OCI-LY7 (cell line): ENCODE results near the gene CNN2. TPM values are rescaled to one million over a fixed set of nuclear protein-coding genes. Genes with fewer than 3 reads are reported as not detected.

ENCODE experiments used
- BruUV-seq: library from RNA; stranded (reverse); fragments of 400-500 nt; replicated peaks from 2 replicates; lab custom pipeline; 2021; lab: Mats Ljungman, UMichigan
- CTCF ChIA-PET: fragments of 300-600 bp; sonication (Branson Sonifier 250); formaldehyde crosslinking; loops from one replicate; lab custom pipeline; 2022; ENCODE audit warnings: antibody characterized with exemption; ENCODE audit not compliant: unreplicated experiment; lab: Charles Lee
- POLR2A ChIA-PET: fragments of 300-600 bp; sonication (Branson Sonifier 250); formaldehyde crosslinking; loops from one replicate; lab custom pipeline; 2022; ENCODE audit warnings: antibody characterized with exemption; lab: Charles Lee
- DNase-seq: peaks from one replicate; pipeline ENCODE4 v3.0.0-alpha.2; 2015; ENCODE audit warnings: low spot score
- H2AFZ ChIP-seq: fragments of 200-600 bp; sonication (generic), shearing (Covaris generic); 2 replicates; pipeline ENCODE4 v1.6.1; 2014; ENCODE audit warnings: mild to moderate bottlenecking, antibody characterized with exemption, low read length, moderate library complexity
- H3K27ac ChIP-seq: fragments of 200-600 bp; sonication (generic); 2 replicates; pipeline ENCODE4 v1.5.1; 2014; ENCODE audit warnings: mixed run types, low read depth, mild to moderate bottlenecking, moderate library complexity, low read length, inconsistent platforms; ENCODE audit not compliant: poor library complexity, severe bottlenecking
- H3K36me3 ChIP-seq: fragments of 200-600 bp; sonication (generic); 2 replicates; pipeline ENCODE4 v1.6.1; 2014; ENCODE audit warnings: mild to moderate bottlenecking, antibody characterized with exemption, low read length, moderate library complexity, mixed read lengths; ENCODE audit not compliant: insufficient read depth
- H3K4me1 ChIP-seq: fragments of 200-600 bp; sonication (generic); 2 replicates; pipeline ENCODE4 v1.5.1; 2014; ENCODE audit warnings: mild to moderate bottlenecking, low read length; ENCODE audit not compliant: insufficient read depth, poor library complexity, severe bottlenecking
- H3K4me2 ChIP-seq: fragments of 200-600 bp; sonication (generic); 2 replicates; pipeline ENCODE4 v1.6.1; 2014; ENCODE audit warnings: mild to moderate bottlenecking, low read length
- H3K4me3 ChIP-seq: fragments of 200-600 bp; sonication (generic); 2 replicates; pipeline ENCODE4 v1.5.1; 2014; ENCODE audit warnings: mild to moderate bottlenecking, low read depth, low read length; ENCODE audit not compliant: poor library complexity, severe bottlenecking
- H3K79me2 ChIP-seq: fragments of 200-600 bp; sonication (generic); 2 replicates; pipeline ENCODE4 v1.6.1; 2016; ENCODE audit warnings: low read depth, mild to moderate bottlenecking, low read length, moderate library complexity, mixed read lengths; ENCODE audit not compliant: insufficient read depth
- H3K9me2 ChIP-seq: fragments of 200-600 bp; sonication (generic); 2 replicates; pipeline ENCODE4 v1.6.1; 2016; ENCODE audit warnings: mild to moderate bottlenecking, low read length, mixed read lengths; ENCODE audit not compliant: insufficient read depth
- H3K9me3 ChIP-seq: fragments of 200-600 bp; sonication (generic); 2 replicates; pipeline ENCODE4 v1.6.1; 2014; ENCODE audit warnings: mild to moderate bottlenecking, mixed run types, low read length, mixed read lengths
- H4K20me1 ChIP-seq: fragments of 200-600 bp; sonication (generic); 2 replicates; pipeline ENCODE4 v1.6.1; 2014; ENCODE audit warnings: mild to moderate bottlenecking, antibody characterized with exemption, low read length, moderate library complexity, mixed read lengths; ENCODE audit not compliant: insufficient read depth
- CTCF ChIP-seq: fragments of 200-600 bp; sonication (generic); conservative IDR thresholded peaks from 2 replicates; pipeline ENCODE4 v1.5.1; 2014; ENCODE audit warnings: mild to moderate bottlenecking, antibody characterized with exemption, low read length, moderate library complexity, mixed read lengths
- EZH2phosphoT487 ChIP-seq: fragments of 200-600 bp; sonication (generic); IDR thresholded peaks from 2 replicates; pipeline ENCODE4 v1.6.1; 2018; ENCODE audit warnings: low read depth, borderline replicate concordance, mild to moderate bottlenecking, mixed run types, antibody characterized with exemption, low read length, moderate library complexity, mixed read lengths
- intact Hi-C: fragments of 100-400 bp; cut with micrococcal nuclease; formaldehyde crosslinking; loops from one replicate; pipeline ENCODE4 v1.10.0; 2022; ENCODE audit not compliant: unreplicated experiment
- total RNA-seq, 2 experiments: library from RNA; depleted of rRNA in 1 of 2; stranded (reverse); fragments of >200 nt in 1 of 2; shearing (Covaris generic) in 1 of 2; gene quantifications; 2 replicates each; pipeline ENCODE4 v1.2.3, GENCODE V29; 2014 to 2022

CNN2 gene
- total RNA-seq, 2 experiments from 2014 or later: 73.7 to 127 TPM

- no peaks in the 10 kb centered on the region; the same call in 1 of the 2 replicates for H4K20me1 ChIP-seq
- TF ChIP-seq CTCF: no peak
- TF ChIP-seq EZH2phosphoT487: no peak
These were observed 14.3 kb downstream of the CNN2 start for GRCh38 chr19:1040476-1041271.

GRCh38 chr19:1041272-1041834 lies 14.9 kb downstream of the CNN2 start:
- CTCF ChIA-PET: no interaction called here

More at GRCh38 chr19:1040476-1041271, 14.3 kb downstream of the CNN2 start:
- H3K27ac ChIP-seq: peak overlapping the region; percentile 97
- ChIA-PET CTCF (no interaction called here), POLR2A (interaction anchor here (0.8 to 3.2 kb wide), 2 partner anchors 14 to 20 kb away, joined by 5 to 15 read pairs; partner anchors contain the start of genes CNN2, RNU6-2 and TMEM259)
- H3K4me3 ChIP-seq: peak overlapping the region; percentile 85
- intact Hi-C loops: loop anchor here (2.0 kb wide), 1 partner anchor 14 kb away; the partner anchor contains the start of gene CNN2
- peaks cover 18% of the 10 kb centered on the region for H3K36me3 ChIP-seq
- no peaks in the 10 kb centered on the region for H3K9me2 ChIP-seq
- peaks cover 51% of the 10 kb centered on the region for H3K4me1 ChIP-seq
- peak; percentile 98 for DNase-seq
- H3K9me3 ChIP-seq: no peaks in the 10 kb centered on the region
- H2AFZ ChIP-seq: no peak overlapping the region
- 0 out of 2 replicates have a peak, but pooled peaks cover 5% of the 10 kb centered on the region for H3K79me2 ChIP-seq
- H3K4me2 ChIP-seq: peak overlapping the region; percentile 93
- no TSS peak for BruUV-seq

More at GRCh38 chr19:1041272-1041834, 14.9 kb downstream of the CNN2 start:
- H3K9me3 ChIP-seq: no peaks in the 10 kb centered on the region
- no peak overlapping the region for H3K27ac ChIP-seq
- H2AFZ ChIP-seq: no peak overlapping the region
- H3K4me1 ChIP-seq: peaks cover 52% of the 10 kb centered on the region
- no peaks in the 10 kb centered on the region; the same call in 1 of the 2 replicates for H4K20me1 ChIP-seq
- H3K9me2 ChIP-seq: no peaks in the 10 kb centered on the region
- peaks cover 16% of the 10 kb centered on the region for H3K36me3 ChIP-seq
- peak overlapping the region; percentile 85 for H3K4me3 ChIP-seq
- H3K4me2 ChIP-seq: peak overlapping the region; percentile 93
- TF ChIP-seq EZH2phosphoT487 (no peak), CTCF (no peak)
- no peak for DNase-seq
- 0 out of 2 replicates have a peak, but pooled peaks cover 5% of the 10 kb centered on the region for H3K79me2 ChIP-seq
- POLR2A ChIA-PET: interaction anchor here (0.8 to 3.2 kb wide), 2 partner anchors 15 to 20 kb away, joined by 5 to 15 read pairs; partner anchors contain the start of genes CNN2, RNU6-2 and TMEM259
- intact Hi-C loops: loop anchor here (2.0 kb wide), 1 partner anchor 15 kb away; the partner anchor contains the start of gene CNN2
- no TSS peak for BruUV-seq
